ENCODE results near the gene EFEMP1.

The EFEMP1 gene, protein sequence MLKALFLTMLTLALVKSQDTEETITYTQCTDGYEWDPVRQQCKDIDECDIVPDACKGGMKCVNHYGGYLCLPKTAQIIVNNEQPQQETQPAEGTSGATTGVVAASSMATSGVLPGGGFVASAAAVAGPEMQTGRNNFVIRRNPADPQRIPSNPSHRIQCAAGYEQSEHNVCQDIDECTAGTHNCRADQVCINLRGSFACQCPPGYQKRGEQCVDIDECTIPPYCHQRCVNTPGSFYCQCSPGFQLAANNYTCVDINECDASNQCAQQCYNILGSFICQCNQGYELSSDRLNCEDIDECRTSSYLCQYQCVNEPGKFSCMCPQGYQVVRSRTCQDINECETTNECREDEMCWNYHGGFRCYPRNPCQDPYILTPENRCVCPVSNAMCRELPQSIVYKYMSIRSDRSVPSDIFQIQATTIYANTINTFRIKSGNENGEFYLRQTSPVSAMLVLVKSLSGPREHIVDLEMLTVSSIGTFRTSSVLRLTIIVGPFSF

DNA sequence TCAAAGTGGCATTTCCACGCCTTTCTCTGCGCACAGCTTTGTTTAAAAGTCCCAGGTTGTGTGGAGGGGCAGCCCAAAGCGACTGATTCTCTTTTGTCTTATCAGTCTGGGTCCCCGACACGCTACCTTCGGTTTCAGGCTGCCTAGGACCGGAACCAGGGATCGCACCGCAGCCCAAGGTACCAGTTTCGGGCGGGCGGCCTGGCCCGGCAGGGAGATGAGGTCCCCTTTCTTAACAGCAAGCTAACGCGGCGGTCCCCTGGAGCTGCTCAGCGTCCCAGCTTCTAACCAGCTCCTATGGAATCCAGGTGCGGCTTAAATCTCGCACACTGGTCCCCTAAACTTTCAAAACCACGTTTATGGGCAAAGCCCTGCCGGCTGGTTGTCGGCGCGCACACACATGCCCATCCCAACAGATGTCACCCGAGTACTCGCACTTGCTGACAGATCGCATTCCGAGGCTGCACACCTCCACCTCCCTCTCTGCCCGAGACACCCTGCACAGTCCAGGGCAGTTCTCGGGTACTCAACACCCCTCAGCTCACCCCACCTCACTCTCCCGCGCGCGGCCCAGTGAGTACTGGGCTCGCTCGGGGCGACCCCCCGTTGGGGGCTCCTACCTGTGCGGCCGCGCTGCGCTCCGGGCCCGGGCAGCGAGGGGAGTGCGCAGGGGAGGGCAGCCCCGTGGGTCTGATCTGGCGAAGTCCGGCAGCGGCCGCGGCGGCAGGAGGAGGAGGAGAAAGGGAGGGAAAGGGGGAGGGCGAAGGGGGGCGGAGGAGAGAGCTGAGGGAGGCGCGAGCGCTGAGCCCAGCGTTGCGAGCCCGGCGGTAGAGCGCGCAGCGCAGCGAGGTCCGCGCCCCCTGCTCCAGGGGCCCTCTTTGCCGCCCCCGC is at the start of gene EFEMP1:
Gene EFEMP1 (minus strand): TSS at position 692 of the 891 bp plus-strand sequence. CDS start 1,342 bp downstream, outside the sequence.
- peak; percentile 29 for DNase-seq

DNA sequence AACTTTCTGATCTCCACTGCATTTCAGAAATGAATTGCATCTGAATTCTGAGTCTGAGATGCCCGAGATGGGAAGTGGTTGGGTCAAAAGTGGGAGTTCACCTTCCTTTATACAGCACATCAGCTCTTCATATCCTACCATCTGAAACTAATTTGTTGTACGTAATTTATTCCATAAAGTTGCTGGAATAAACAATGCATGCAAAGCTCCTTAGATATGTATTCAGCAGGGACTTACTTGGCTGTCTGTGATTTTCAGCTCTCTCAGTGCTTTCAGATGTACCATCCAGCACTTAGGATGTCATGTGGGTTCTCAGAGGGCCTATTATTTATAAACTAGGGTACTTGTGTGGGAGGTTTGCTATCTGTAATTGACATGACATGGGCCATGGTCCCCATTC is 46.9 kb upstream of the EFEMP1 start:
- DNase-seq = no peak

DNA sequence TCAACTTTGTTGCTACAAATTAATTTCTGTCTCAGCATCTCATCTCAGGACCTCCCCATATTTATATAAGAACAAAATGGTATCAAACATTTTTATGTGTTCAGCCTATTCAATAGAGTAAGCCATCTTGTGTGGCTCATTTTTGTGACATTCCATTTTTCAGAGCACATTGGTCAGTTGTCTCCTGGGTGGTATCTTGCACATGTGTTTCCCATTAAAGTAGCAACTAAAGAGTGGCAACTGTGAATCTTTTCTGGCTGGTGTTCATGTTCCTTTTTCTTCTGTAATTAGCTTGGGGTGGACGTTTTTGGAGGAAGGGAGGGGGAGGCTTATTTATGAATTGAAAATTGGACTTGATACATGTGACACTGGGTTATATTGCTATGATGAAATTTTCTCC is 45.4 kb upstream of the EFEMP1 start:
- DNase-seq = no peak

DNA sequence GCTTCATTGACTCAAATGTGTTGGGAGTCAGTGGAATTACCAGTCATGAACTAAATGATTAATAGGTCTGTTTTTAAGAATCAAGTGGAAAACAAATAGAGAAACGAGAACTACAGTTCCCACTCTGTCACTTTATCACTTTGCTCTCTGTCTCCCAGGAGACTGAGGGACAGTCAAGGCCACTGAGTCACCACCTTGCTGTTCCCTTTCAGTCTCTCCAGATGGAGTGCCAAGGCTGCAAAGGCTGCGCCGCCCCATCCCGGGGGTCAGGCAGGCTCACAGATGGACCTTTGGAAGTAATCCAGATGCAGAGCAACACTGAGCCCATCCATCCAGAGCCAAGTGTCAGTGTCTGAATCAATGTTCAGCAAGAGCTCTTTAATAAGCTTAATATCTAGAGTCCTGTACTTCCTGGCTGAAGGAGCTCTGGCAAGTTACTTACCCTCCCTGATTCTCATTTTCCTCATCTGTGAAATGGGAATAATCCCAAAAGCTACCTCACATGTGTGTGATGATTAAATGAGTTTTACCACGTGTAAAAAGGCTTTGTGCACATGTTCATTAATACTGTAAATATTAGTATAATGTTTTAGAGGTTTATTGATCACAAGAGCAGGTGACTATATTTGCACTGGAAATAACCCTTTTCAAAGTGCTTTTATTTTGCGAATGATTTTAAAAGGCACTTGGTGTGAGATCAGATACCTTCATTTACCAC is 43.0 kb upstream of the EFEMP1 start:
- DNase-seq = peak; percentile 3

DNA sequence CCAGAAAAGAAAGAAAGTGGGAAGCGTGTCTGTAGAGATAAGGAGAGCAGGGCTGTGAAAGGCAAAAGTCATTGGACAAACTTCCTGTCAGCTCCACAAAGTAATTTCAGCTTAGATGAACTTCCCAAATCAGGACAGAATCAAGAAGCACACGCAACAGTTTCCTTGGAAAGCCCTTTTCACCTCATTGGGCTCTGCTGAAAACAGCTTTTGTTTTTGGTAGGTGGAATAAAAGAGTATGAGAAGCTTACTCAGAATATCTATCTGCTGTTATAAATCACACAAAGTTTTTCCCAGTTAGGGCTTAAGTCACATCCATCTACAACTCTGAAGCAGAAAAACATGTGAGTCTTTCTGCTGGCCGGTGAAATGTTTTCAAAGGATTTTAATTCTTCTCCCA is 42.4 kb upstream of the EFEMP1 start:
- DNase-seq = no peak

DNA sequence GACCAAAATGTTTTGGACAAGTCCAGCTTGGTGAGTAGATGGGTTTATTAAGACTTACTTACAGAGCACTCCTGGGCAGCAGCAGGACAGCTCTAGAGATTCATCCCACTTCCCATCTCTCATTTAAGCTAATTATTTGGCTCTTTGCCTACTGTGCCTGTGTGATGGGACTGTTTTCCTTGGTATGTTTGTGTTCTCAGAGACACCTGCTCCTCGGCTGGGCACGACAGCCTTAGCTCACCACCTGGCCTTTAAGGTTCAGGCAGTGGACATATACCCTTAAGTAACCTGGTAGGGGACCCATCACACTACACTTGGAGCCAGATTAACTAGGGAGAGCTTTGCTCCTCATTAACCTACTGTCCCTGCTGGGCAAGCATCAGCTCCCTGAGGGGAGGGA is 41.7 kb upstream of the EFEMP1 start:
- peak; percentile 8 for DNase-seq

DNA sequence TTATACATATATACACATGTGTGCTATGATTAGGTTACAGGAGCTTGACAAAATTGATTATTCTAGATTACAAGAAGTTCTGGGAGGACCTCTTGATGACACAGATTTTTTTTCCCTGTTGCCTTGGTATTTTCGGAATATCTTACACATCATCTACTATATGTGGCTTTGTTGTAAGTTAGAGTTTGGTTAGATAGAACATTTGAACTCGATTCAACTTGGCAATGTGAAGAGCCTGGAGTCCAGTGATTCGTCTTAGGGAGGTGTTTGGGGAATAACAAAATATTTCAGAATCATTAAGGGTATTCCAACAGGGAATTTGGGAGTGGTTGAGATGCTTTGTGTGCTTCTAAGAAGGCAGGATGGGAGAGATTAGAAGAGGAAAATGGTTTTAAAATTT is 39.3 kb upstream of the EFEMP1 start:
- DNase-seq = no peak

DNA sequence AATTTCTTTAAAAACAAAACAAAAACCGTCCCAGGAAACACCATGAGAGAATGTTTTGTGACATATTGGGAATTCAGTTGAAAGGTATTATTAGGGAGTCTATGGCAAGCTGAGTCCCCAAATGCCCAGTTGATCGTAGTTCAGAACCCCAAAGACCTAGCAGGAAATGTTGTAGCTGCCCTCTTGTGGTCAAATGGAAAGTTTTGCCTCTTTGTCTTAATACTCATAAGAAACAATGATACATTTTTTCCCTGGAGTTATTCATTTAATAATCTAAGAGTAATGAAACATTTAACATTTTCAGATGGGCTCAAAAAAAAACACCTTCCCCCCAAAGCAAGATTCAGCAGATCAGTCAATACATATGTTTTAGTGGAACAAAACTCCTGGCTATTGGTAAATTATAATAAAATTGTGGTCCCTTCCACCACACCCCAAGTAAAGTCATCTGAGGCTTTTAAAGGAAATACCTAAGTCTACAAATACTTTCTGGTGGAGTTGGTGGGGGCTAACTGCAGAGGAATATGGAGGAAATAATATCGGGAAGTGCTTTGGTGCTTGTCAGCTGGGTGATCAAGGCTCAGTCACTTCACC is 37.8 kb upstream of the EFEMP1 start:
- DNase-seq = peak; percentile 12

DNA sequence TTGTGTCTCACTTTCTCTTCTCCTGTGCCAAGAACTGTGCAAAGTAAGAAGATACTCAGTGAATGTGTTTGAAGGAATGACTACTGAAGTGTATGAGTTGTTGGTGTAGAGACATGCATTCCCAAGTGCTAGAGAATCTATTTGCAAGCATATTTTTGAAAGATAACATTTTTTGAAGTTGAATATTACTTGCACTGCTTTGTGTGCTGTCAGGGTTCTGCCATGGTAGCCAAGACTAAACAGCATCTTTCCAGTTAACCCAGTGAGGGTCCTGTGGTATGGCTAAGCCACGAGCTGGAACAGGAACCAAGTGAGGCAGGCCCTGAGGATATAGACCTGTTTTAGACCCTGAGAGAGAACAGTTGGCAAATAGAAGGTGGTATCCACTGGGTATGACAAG is 35.2 kb upstream of the EFEMP1 start:
- DNase-seq = no peak

DNA sequence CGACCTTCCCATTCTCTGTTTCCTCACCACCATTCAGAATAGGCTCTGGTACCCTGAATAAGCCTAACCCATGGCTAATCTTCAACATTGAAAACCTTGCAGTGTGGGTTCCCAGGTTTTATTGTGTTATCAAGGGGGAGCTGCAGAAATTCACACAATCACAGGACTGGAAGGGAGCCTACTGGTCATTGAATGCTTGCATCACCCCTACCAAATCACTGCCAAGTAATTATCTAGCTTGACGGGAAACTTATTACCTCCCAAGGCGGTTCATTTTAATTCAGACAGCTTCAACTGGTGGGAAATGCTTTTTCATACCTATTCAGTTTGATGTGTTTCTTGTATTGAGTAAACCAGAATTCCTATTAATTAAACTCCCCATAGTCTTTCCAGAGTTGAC is 33.6 kb upstream of the EFEMP1 start:
- no peak for DNase-seq

DNA sequence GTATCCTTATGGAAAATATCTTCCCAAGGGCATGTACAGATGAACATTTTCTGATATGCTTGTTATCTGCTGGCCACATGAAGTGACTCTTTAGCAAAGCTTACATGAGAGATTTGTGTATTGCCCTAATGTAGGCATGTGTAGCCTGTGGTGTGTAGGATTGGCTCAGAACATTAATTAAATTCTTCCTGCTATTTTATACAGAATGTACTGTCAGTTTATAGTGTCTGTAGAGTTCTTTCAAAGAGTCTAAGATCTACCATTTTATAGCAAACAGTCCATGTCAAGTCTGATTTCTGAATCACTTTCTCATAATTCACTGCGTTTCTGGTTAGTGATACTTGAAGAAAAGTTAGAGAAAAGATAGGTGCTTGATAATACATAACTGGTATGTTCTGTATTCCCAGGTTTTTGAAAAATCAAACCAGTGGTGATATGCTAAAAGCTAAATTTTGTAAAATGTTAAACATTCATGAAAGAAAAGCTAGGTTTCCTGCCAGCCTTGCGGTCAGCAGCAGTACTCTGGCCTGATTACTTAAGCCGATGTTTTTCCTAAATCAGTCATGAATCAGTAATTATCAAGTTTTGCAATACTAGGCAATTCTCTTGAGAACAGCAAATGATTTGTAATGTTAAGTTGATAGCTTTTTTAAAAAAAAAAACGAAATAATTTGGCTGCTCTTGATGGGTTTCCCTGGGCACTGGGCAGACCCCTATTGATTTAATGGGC is 30.9 kb upstream of the EFEMP1 start:
- DNase-seq = no peak

DNA sequence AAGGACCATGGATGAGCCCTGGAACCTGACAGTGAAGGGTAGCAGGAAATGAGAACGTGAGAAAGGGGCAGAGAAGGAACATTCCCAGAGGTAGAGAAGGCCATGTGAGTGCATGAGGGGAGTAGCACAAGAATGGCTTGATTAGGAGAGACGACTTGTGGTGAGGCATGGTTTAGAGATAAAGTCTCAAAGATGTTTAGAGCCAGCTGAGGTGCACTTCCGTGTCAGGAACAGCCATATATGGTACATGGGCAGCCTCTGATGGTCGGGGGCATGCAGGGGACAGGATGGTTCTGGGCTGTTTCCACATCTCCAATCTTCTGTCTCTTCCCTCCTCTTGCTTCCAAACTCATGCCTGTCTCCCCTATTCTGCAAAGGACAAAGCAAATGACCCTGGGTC is 28.8 kb upstream of the EFEMP1 start:
- no peak for DNase-seq

DNA sequence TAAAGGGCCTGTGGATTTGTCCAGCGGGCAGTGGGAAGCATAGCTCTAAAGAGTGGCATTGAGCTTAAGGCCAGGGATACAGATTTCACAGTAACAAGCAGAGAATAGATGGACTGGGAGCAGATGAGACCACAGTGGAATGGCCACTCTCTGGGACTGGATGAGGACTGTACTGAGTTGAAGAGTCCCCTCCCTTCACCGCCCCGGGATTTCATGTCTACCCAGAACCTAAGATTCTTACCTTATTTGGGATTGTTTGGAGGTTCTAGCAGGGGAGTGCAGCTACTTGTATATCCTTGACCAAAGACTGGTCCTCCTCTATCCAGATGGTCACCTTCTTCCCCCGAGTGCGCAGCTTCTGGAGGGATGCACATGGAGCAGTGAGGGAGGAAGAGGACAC is 28.0 kb upstream of the EFEMP1 start:
- DNase-seq = no peak

DNA sequence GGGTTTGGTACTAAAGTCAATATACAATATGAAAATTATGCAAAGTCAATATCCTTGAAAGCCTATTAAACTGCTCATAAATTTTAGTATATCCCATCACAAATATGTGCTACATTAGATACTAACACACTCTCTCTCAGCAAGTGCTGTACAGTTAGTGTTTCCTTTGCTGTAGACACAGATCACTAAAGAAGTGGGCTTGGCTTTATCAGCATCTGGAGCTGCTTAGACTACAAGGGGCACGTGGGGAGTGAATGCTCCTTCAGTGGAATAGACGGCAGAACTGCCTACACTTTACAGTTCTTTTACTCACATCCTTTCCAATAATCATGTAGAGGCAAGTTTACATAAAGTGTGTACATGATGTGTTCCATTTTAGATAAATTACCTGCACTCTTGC is 26.0 kb upstream of the EFEMP1 start:
- DNase-seq = no peak

DNA sequence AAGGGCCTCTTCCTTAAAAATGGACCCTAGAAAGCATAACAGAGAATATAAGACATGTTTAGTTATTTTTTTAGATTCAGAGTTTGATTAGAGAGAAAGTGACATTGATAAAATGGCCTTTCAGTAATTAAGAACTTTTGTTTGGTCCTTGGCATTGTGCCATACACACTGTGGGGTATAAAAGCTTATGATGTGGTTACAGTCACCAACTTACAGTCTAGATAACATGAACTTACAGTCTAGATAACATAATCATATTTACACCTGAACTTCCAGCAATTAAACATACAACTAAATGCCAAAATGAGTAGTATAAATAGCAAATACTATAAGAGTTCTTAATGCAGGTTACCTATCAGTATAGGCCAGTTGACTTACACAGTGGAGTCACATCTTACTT is 25.6 kb upstream of the EFEMP1 start:
- no peak for DNase-seq

DNA sequence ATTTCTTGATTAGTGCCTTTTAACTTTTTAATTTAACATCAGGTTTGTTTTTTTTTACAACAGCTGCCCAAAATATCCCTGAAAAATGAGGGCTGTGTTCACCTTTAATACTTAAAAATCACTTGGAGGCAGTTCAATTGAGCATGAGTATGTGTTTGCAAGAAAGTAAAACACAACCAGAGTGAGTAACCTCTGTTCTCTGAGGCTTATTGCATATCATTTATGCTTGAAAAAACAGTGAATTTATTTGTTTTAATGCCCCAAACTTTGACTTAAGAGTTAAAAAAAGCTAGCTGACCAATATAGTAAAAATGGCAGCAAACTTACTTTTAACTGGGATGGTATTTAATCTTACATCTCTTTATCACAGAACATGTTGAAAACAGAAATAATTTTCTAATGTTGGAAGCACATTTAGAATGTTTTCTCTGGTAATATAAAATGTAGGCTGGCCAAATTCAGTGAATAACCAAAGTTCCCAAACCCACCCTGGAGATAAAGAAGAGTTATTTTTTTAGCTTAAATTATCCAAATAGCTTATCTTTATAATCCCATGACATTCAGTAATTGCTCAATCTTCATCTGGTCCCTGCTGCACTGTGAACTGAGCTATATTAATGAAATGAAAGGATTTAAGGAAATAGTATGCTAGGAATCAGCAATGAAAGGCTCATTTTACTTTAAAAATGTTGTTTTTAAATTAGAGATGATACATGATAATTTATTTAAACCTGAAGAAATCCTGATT is 24.8 kb upstream of the EFEMP1 start:
- DNase-seq = no peak

DNA sequence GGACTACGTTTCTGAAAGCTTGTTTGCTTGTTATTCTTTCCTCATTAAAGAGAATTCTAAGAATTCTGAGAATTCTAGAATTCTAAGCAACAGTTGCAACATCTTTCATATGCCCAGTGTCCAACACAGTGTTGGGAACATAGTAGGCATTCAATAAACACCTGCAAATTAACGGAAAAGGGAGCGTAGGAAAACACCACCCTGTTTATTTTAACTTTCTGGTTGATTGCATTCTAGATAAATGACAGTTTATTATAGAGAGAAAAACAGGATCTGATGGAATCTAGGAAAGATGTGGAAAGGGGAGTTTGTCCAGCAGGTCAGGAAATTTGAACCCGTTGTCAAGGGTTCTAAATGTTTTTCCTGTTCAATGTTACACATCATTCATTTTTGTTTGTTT is 24.2 kb upstream of the EFEMP1 start:
- no peak for DNase-seq

DNA sequence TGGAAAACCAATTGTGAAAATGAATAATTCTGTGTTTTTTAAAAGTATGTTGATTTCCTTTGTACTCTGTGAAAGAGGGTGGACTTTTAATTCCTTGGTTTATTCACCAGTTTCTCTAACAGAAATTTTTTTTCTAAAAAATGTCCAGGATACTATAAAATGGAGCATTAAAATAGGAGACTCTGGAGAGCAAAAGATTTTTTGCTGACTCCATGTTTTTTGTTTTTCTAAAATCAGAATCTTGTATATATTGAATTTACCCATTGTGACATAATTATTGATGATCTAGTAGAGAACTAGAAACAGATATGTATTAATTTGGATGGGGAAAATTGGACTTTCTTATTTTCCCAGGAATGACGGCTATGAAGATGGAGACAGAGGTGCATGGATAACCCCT is 23.2 kb upstream of the EFEMP1 start:
- DNase-seq = no peak

DNA sequence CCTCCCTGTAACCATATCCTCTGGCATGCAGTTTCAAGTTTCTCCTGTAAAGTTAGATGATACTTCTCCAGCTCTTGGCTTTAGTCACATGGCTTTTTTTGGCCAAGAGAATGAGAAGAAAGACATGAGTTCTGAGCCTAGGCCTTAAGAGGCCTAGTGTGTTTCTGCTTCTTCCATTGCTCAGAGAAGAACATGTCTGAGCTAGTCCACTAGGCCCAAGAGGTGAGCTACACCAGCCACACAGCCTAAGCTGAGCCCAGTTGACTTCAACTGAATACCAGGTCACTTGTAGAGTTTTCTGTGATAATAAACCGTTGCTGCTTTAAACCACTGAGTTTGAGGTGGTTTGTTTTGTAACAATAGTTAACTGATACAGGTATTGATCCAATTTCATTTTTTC is 19.9 kb upstream of the EFEMP1 start:
- no peak for DNase-seq

DNA sequence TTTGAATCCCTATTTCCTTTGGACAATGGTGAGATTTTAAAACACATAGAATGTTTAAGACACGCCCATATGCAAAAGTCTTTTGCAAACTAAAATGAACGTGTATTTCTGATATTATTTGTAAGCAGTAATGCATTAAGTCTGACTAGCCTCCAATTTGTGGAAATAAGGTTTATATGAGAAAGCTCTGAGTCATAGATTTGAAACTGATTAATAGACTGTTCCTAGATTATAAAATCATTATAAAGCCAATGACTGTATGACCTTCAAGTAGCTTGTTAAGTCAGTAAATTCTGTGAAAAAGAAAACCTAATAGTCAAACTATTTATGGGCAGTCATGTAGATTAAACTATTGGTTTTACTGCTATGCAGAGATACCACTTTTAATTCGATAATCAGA is 12.8 kb upstream of the EFEMP1 start:
- DNase-seq = no peak

DNA sequence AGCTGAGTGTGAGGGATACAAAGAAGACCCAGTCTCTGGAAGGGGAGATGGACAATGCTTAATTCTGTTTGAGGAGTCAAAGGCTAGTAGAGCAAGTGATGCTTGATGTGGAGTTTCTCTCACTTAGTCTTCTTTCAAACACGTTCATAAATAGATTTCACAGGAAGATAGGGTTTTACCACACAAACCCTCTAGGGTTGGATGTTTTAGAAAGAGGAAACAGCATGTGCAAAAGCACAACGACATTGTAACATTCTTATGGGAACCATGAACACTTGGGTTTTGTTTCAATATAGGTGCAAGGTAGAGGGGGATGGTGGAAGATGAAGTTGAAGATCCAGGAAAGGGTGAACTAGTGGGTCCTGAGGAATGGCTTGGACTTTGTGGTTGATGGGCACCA is 10.8 kb upstream of the EFEMP1 start:
- no peak for DNase-seq
